Stimulated activated CD4-positive, alpha-beta T cell treated with anti-CD3 and anti-CD28 coated beads, Interleukin-4, amount 100 ng/mL, for 24 hours (primary cell): Measurements from ENCODE around the gene FBXO21.
A peak's percentile ranks its signal among the peaks of the same experiment; 100 is the strongest.

Source experiments
- DNase-seq: peaks from one replicate; pipeline ENCODE4 v3.0.0-alpha.2; 2020

Gene FBXO21

GRCh38 chr12:117162633-117163032 is 27.6 kb downstream of the FBXO21 start:
- DNase-seq = no peak

- no peak for DNase-seq
Observed at GRCh38 chr12:117162167-117162539, 28.1 kb downstream of the FBXO21 start.

- no peak for DNase-seq
Observed at GRCh38 chr12:117161460-117162166, 28.7 kb downstream of the FBXO21 start.

- no peak for DNase-seq
Observed at GRCh38 chr12:117159674-117160073, 30.6 kb downstream of the FBXO21 start.

- no peak for DNase-seq
Observed at GRCh38 chr12:117158911-117159553, 31.2 kb downstream of the FBXO21 start.

- DNase-seq = no peak
Observed at GRCh38 chr12:117158096-117158495, 32.2 kb downstream of the FBXO21 start.

- peak; percentile 75 for DNase-seq
Observed at GRCh38 chr12:117155278-117156060, 34.8 kb downstream of the FBXO21 start.

GRCh38 chr12:117152793-117153775 is 37.2 kb downstream of the FBXO21 start:
- DNase-seq = no peak

GRCh38 chr12:117151403-117152031 is 38.8 kb downstream of the FBXO21 start:
- no peak for DNase-seq

- no peak for DNase-seq
Observed at GRCh38 chr12:117149431-117149830, 40.8 kb downstream of the FBXO21 start.

GRCh38 chr12:117148642-117149041 is 41.6 kb downstream of the FBXO21 start:
- peak; percentile 22 for DNase-seq

- DNase-seq = no peak
Observed at GRCh38 chr12:117147639-117148038, 42.6 kb downstream of the FBXO21 start.

GRCh38 chr12:117145597-117146154 is 44.6 kb downstream of the FBXO21 start:
- no peak for DNase-seq

GRCh38 chr12:117144599-117144998 is 45.7 kb downstream of the FBXO21 start:
- DNase-seq = no peak

- DNase-seq = no peak
Observed at GRCh38 chr12:117143008-117143532, 47.2 kb downstream of the FBXO21 start.

- DNase-seq = no peak
Observed at GRCh38 chr12:117142094-117142493, 48.2 kb downstream of the FBXO21 start.

- DNase-seq = no peak
Observed at GRCh38 chr12:117141097-117141898, 49.0 kb downstream of the FBXO21 start.

- DNase-seq = no peak
Observed at GRCh38 chr12:117140397-117141096, 49.7 kb downstream of the FBXO21 start.

- no peak for DNase-seq
Observed at GRCh38 chr12:117139025-117139717, 51.1 kb downstream of the FBXO21 start.
